ENCODE measurements around the gene NPHP4. TPM values are rescaled to one million over a fixed set of nuclear protein-coding genes. Genes with fewer than 3 reads are reported as not detected.

NPHP4 gene
- total and polyA plus RNA-seq, 7 donors: 1.3 to 2.8 (median 1.8) TPM

DNA sequence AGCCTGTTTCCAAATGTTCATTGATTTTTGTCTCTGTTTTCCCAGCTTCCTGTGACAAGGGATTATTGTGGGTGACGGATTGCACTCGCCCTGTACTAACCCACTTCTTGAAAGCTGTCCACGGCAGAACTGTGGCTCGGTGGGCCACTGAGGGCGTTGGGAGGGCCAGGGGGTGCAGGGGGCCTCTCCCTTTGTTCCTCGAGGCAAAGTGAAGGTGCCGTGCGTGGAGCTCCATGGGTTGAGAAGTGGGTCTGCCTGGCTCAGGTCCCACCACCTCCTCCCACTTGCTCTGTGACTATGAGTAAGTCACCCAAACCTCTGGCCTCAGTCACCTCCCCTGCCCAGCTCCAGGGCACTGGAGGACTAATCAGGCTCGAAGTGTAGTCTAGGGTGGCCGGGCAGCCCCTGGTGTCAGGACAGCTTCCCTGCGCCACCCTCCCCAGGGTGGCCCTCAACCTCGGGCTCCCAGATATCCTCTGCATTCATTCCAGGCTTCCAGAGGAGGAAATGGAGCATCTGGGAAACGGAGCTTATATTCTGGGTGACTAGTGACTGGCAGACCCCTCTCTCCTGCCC is 148.6 kb downstream of the NPHP4 start:
- ATAC-seq (no peak), DNase-seq (no peak)
- 49 to 54% (median 53%) methylated on average over 13 of the region's 13 CpGs for WGBS, 3 donors
- Histone ChIP-seq H3K27ac (no peak overlapping the region), H3K4me1 (no peaks in the 10 kb centered on the region), H3K4me3 (no peak overlapping the region), H3K36me3 (ENCODE audit: insufficient read depth in 1 of 2, low read depth in 1 of 2) (no peaks in the 10 kb centered on the region), H3K9me3 (no peaks in the 10 kb centered on the region), H3K27me3 (ENCODE audit: insufficient read depth in 3 of 3, low read length in 2 of 3) (peaks cover 0 to 32% (median 9%) of the 10 kb centered on the region in 3 donors)
- intact Hi-C loops (cut with DNase I): no loop called here
- TF ChIP-seq CTCF (IDR thresholded peaks at IDR 0.05): no peak

DNA sequence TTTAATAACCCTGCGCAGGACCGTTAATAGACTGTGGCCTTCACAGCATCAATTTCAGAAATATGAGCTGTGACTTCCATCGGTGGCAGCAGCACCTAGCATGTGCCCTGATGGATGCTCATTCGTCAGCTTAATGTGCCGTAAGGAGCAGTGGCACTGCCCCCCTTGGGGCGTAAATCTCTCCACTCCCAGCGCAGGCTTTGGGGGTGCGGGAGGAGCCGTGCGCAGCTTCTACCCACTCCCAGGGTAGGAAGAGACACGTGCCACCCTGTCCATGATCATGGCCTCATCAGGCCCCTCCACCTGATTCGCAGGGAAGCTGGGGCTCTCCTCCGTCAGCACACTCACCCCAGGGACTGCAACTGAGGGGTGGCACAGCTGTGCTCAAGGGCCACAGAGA is 149.5 kb downstream of the NPHP4 start:
- ATAC-seq: no peak
- H3K27ac ChIP-seq: no peak overlapping the region
- H3K36me3 ChIP-seq (ENCODE audit: insufficient read depth in 1 of 2, low read depth in 1 of 2): no peaks in the 10 kb centered on the region
- H3K27me3 ChIP-seq (ENCODE audit: insufficient read depth in 3 of 3, low read length in 2 of 3): peaks cover 0 to 27% (median 9%) of the 10 kb centered on the region in 3 donors
- no peak for DNase-seq
- no peaks in the 10 kb centered on the region for H3K9me3 ChIP-seq
- TF ChIP-seq CTCF (IDR thresholded peaks at IDR 0.05): no peak
- intact Hi-C loops (cut with DNase I): no loop called here
- no peaks in the 10 kb centered on the region for H3K4me1 ChIP-seq
- H3K4me3 ChIP-seq: no peak overlapping the region
- 63 to 71% (median 64%) methylated on average over 13 of the region's 13 CpGs for WGBS, 3 donors

DNA sequence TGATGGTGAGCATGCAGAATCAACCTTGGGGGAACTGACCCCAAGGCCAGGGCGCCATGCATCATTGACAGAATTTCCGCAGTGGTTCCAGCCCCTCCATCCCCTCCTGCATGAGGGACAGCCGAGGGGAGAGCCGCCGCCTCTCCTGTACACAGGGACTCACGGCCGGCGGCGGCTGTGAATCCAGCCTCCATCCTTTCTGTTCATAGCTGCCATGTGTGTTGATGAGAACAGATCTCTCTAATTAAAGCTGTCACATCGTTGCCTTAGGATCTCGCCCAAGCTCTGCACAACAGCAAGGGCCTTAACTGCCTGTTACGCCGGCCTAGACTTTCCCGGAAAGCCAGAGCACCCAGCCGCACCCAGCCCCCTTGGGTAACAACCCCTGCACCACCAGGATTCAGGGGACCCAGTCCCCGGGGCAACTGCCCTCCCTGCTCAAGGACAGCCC is 151.6 kb downstream of the NPHP4 start:
- no peaks in the 10 kb centered on the region for H3K9me3 ChIP-seq
- peaks cover 0 to 20% (median 3%) of the 10 kb centered on the region in 3 donors for H3K27me3 ChIP-seq (ENCODE audit: insufficient read depth in 3 of 3, low read length in 2 of 3)
- 76 to 79% (median 77%) methylated on average over 15 to 16 of the region's 16 CpGs for WGBS, 3 donors
- no peaks in the 10 kb centered on the region for H3K4me1 ChIP-seq
- intact Hi-C loops (cut with DNase I): no loop called here
- no peak for TF ChIP-seq CTCF (IDR thresholded peaks at IDR 0.05)
- ATAC-seq (no peak), DNase-seq (no peak)
- no peak overlapping the region for H3K4me3 ChIP-seq
- H3K36me3 ChIP-seq (ENCODE audit: insufficient read depth in 1 of 2, low read depth in 1 of 2): no peaks in the 10 kb centered on the region
- no peak overlapping the region for H3K27ac ChIP-seq

DNA sequence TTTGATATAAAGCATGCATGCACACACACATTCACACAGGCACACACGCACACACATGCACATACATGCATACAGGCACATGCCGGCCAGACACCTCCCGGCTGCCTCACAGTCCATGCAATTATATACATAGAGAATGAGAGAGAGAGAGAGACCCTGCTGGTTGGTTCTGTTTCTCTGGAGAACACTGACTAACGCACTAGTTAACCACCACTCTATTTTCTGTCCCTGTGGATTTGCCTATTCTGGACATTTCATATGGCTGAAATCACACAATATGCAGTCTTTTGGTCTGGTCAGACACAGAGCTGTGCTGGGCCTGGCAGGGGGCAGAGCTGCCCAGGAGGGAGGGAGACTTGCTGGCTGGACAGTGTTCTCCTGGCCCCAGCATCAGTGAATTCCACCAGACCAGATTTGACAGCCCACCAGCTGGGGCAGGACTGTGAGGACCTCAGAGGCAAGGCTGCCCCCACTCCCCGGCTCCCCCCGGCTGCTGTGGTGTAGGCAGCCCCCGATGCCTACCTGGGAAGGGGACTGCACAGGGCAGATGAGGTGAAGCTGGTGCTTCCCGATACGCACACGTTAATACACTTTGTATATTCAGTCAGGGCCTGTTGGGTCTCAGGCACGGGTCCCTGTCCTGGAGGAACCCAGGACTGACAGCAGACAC is 152.2 kb downstream of the NPHP4 start:
- Histone ChIP-seq H3K27ac (no peak overlapping the region), H3K9me3 (no peaks in the 10 kb centered on the region), H3K4me1 (no peaks in the 10 kb centered on the region), H3K4me3 (no peak overlapping the region), H3K27me3 (ENCODE audit: insufficient read depth in 3 of 3, low read length in 2 of 3) (peaks cover 0 to 19% (median 3%) of the 10 kb centered on the region in 3 donors), H3K36me3 (ENCODE audit: insufficient read depth in 1 of 2, low read depth in 1 of 2) (no peaks in the 10 kb centered on the region)
- TF ChIP-seq CTCF (IDR thresholded peaks at IDR 0.05): no peak
- intact Hi-C loops (cut with DNase I): no loop called here
- 79 to 83% (median 82%) methylated on average over 11 of the region's 11 CpGs for WGBS, 3 donors
- DNase-seq (no peak), ATAC-seq (no peak)
